Frontal cortex (tissue), 4 donors: ENCODE results near the gene SCAP. TPM values are rescaled to one million over a fixed set of nuclear protein-coding genes. Genes with fewer than 3 reads are reported as not detected.

ENCODE experiments used
- DNase-seq, 2 donors: peaks; one replicate each; pipeline ENCODE4 v3.0.0; 2012; ENCODE audit warnings: low spot score in 2 of 2
- FAIRE-seq: peaks from 2 replicates; lab custom pipeline; 2012; peaks lifted over from hg19 to GRCh38; lab: Jason Lieb, UNC
- total RNA-seq: library from RNA; depleted of rRNA; stranded (reverse); fragments of >200 nt; gene quantifications from one replicate; pipeline ENCODE4 v1.2.3, GENCODE V29; 2014
- donor health status: control.
- donor health status: control.
- donor health status: control.

Gene SCAP
- total RNA-seq, 1 donor from 2014 or later = 69.3 TPM

- DNase-seq (peak in 1 of 2 donors; percentile 19), FAIRE-seq (no peak)
Observed at GRCh38 chr3:47419083-47420043, 56.4 kb downstream of the SCAP start.

GRCh38 chr3:47418167-47419082 is 57.3 kb downstream of the SCAP start:
- FAIRE-seq = no peak

GRCh38 chr3:47416041-47416440 is 59.7 kb downstream of the SCAP start:
- no peak for FAIRE-seq
- peak in 1 of 2 donors; percentile 26 for DNase-seq

More at GRCh38 chr3:47418167-47419082, 57.3 kb downstream of the SCAP start:
- no peak for DNase-seq

- DNase-seq (peak in 1 of 2 donors; percentile 62), FAIRE-seq (no peak)
Observed at GRCh38 chr3:47414666-47415587, 60.8 kb downstream of the SCAP start.

GRCh38 chr3:47414161-47414564 is 61.6 kb downstream of the SCAP start:
- FAIRE-seq = no peak
- DNase-seq = peak in 1 of 2 donors; percentile 29

GRCh38 chr3:47413751-47414150 is 62.0 kb downstream of the SCAP start:
- no peak for FAIRE-seq
- DNase-seq = peak in 1 of 2 donors; percentile 78

GRCh38 chr3:47412842-47413520 is 62.8 kb downstream of the SCAP start:
- no peak for FAIRE-seq
- peak in 1 of 2 donors; percentile 34 for DNase-seq

GRCh38 chr3:47412453-47412756 is 63.3 kb downstream of the SCAP start:
- DNase-seq (no peak), FAIRE-seq (no peak)

GRCh38 chr3:47411696-47412452 is 63.9 kb downstream of the SCAP start:
- no peak for FAIRE-seq
- DNase-seq = peak in 1 of 2 donors; percentile 24

- no peak for FAIRE-seq
Observed at GRCh38 chr3:47410801-47411646, 64.7 kb downstream of the SCAP start.

GRCh38 chr3:47410417-47410720 is 65.4 kb downstream of the SCAP start:
- no peak for FAIRE-seq
- peak in 1 of 2 donors; percentile 21 for DNase-seq

More at GRCh38 chr3:47410801-47411646, 64.7 kb downstream of the SCAP start:
- peak in 1 of 2 donors; percentile 25 for DNase-seq

- peak in 1 of 2 donors; percentile 13 for DNase-seq
- FAIRE-seq = no peak
Observed at GRCh38 chr3:47409688-47410416, 65.9 kb downstream of the SCAP start.

- peak in 1 of 2 donors; percentile 17 for DNase-seq
- FAIRE-seq = no peak
Observed at GRCh38 chr3:47409284-47409683, 66.5 kb downstream of the SCAP start.

- no peak for FAIRE-seq
- DNase-seq = no peak
Observed at GRCh38 chr3:47408839-47409229, 66.9 kb downstream of the SCAP start.

GRCh38 chr3:47407896-47408838 is 67.6 kb downstream of the SCAP start:
- FAIRE-seq = no peak
- DNase-seq = peak in 1 of 2 donors; percentile 15

GRCh38 chr3:47407237-47407636 is 68.5 kb downstream of the SCAP start:
- no peak for FAIRE-seq
- DNase-seq = peak in 1 of 2 donors; percentile 13
